SJCRH30 (cell line): Measurements from ENCODE around the gene KCTD19. TPM values are rescaled to one million over a fixed set of nuclear protein-coding genes. Genes with fewer than 3 reads are reported as not detected.

Source experiments
- DNase-seq, 2 experiments: peaks; one replicate each; pipeline ENCODE4 v3.0.0-alpha.2; 2015 to 2020
- H3K27ac ChIP-seq: fragments of 250-450 bp; sonication (Bioruptor Pico); 2 replicates; pipeline ENCODE4 v1.5.1; 2020; ENCODE audit warnings: mild to moderate bottlenecking, moderate library complexity
- H3K27me3 ChIP-seq: fragments of 250-450 bp; sonication (Bioruptor Pico); 2 replicates; pipeline ENCODE4 v1.5.1; 2020; ENCODE audit warnings: mild to moderate bottlenecking, moderate library complexity
- H3K36me3 ChIP-seq: fragments of 250-450 bp; sonication (Bioruptor Pico); 2 replicates; pipeline ENCODE4 v1.5.1; 2020; ENCODE audit warnings: mild to moderate bottlenecking, moderate library complexity
- H3K4me1 ChIP-seq: fragments of 250-450 bp; sonication (Bioruptor Pico); 2 replicates; pipeline ENCODE4 v1.5.1; 2020; ENCODE audit warnings: mild to moderate bottlenecking, moderate library complexity
- H3K4me3 ChIP-seq: fragments of 250-450 bp; sonication (Bioruptor Pico); 2 replicates; pipeline ENCODE4 v1.5.1; 2020; ENCODE audit warnings: mild to moderate bottlenecking, moderate library complexity
- H3K9me3 ChIP-seq: fragments of 250-450 bp; sonication (Bioruptor Pico); replicated peaks from 2 replicates; pipeline ENCODE4 v1.5.1; 2020; ENCODE audit warnings: mild to moderate bottlenecking, moderate library complexity
- total RNA-seq: library from RNA; depleted of rRNA; stranded (reverse); fragments of >200 nt; shearing (Covaris generic); gene quantifications from 2 replicates; pipeline ENCODE4 v1.2.3, GENCODE V29; 2014

Gene KCTD19
- total RNA-seq, 1 experiment from 2014 or later: 0.04 TPM

DNA sequence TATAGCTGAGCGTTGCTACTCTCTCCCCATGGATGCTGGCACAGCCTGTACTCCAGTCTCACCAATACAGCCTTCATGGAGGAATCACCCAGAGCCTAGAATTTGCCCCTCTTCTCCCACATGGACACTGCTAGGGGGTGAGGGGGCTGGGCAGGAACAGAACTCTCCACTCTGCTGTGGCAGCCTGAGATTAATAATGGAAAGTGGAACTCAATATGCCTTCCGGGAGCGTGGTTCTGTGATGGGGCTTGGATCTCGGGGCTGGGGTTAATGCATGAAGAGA is 76.6 kb downstream of the KCTD19 start:
- no peak for DNase-seq
- no peak overlapping the region for H3K4me3 ChIP-seq

DNA sequence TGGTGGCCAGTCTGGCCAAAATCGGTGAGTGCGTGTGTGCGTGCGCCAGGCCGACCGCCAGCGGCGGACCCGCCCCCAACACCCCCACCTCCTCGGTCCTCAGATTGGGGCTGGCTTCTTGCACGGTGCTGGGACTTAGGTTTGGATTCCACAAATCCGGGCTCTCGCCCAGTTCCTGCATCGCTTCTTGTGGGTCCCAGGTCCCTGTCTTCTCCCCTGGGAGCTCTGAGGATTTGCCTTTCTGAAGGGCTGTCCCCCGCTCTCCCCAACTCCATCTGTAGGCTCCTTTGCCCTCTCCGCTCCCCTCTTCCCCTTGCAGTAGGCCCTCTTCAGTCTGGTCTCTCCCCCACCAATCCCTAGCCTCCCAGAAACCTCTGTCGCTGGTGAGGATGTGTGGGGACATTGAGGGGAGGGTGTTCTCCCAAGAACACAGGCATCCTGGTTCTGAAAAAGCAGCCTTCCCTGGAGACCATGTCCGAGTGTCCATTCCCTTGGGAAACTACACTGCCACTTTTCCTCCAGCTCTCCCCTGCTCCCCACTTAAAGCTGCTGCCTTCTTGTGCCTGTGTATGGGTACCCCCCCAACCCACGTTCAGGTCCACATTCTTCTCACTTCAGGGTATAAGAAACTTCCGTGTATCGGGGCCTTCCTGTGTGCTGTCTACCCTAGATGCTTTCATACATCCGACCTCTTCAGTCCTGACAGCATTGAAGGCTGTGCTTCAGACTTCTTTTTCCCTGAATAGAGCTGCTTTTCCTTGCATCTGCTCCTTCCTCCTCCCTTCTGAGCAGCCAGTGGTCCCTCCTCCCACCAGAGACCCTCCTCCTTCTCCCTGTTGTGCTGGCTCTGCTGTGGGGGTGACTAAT is 77.1 kb downstream of the KCTD19 start:
- H3K4me3 ChIP-seq: peak overlapping the region; percentile 72
- H3K27ac ChIP-seq: no peak overlapping the region
- no peaks in the 10 kb centered on the region for H3K27me3 ChIP-seq
- no peaks in the 10 kb centered on the region for H3K36me3 ChIP-seq
- peaks cover 23% of the 10 kb centered on the region for H3K4me1 ChIP-seq
- H3K9me3 ChIP-seq: no peaks in the 10 kb centered on the region
- peak in 1 of 2 experiments; percentile 44 for DNase-seq

More for the DNA sequence above, 76.6 kb downstream of the KCTD19 start:
- Histone ChIP-seq H3K27ac (no peak overlapping the region), H3K27me3 (no peaks in the 10 kb centered on the region), H3K9me3 (no peaks in the 10 kb centered on the region), H3K4me1 (peaks cover 17% of the 10 kb centered on the region), H3K36me3 (no peaks in the 10 kb centered on the region)

DNA sequence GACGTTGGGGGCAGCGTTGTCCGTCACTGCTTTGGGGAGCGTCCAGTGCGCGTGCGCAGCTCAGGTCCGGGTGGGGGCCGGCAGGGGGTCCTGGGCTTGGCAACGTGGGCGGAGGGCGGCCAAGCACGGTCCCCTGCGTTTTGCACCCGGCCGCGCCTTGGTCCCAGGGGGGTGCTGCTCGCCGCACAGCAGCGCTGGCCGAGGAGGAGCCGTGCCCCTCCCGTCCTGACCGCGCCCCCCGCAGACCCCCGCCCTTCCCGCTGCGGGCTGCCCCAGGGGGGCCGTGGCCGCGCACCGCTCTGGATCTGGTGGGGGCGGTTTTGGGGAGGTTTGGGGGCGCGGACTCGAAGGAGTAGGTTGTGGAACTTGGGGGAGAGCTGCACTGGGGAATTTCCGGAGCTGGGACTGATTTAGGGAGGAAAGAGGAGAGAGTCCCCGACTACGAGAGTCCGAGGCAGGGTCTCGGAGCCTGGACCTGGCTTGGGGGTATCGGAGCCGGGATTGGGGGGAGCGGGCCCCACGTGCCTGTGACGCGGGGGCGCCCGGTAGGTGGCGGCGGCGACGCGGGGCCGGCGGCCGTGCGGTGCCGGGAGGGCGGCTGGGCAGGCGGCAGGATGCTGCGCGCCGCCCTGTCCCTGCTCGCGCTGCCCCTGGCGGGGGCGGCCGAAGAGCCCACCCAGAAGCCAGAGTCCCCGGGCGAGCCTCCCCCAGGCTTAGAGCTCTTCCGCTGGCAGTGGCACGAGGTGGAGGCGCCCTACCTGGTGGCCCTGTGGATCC is 78.0 kb downstream of the KCTD19 start, which contains the start of gene SLC9A5:
TSS of gene SLC9A5 (plus strand) at position 579 of the 777 bp plus-strand sequence. CDS start at position 615, 36 bp downstream.
- peak; percentile 51 to 58 for DNase-seq
- Histone ChIP-seq H3K27ac (peak within 1 kb of the TSS; percentile 18; the same call in 1 of the 2 replicates), H3K4me1 (peaks cover 30% of the 10 kb centered on the region), H3K27me3 (no peaks in the 10 kb centered on the region), H3K4me3 (peak within 1 kb of the TSS; percentile 72), H3K36me3 (no peaks in the 10 kb centered on the region), H3K9me3 (no peaks in the 10 kb centered on the region)

DNA sequence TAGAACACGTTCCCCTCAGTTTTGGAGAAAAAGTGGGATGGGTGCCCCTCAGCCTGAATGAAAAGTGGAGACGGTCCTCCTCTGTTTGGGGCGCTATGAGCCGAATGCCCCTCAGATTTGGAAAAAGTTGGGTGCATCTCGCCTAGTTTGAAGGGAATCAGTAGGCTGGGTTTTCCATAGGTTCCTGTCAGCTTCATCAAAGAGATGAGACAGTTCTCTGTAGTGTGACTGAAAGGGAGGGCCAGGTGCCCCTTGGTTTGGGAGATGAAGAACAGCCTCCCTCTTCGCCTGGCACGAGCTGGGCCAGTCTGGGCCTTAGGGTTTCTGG is 78.5 kb downstream of the KCTD19 start:
- Histone ChIP-seq H3K27me3 (no peaks in the 10 kb centered on the region), H3K9me3 (no peaks in the 10 kb centered on the region), H3K4me1 (peaks cover 30% of the 10 kb centered on the region), H3K4me3 (peak overlapping the region; percentile 72), H3K27ac (peak overlapping the region; percentile 18; the same call in 1 of the 2 replicates), H3K36me3 (no peaks in the 10 kb centered on the region)
- DNase-seq: peak in 1 of 2 experiments; percentile 66

DNA sequence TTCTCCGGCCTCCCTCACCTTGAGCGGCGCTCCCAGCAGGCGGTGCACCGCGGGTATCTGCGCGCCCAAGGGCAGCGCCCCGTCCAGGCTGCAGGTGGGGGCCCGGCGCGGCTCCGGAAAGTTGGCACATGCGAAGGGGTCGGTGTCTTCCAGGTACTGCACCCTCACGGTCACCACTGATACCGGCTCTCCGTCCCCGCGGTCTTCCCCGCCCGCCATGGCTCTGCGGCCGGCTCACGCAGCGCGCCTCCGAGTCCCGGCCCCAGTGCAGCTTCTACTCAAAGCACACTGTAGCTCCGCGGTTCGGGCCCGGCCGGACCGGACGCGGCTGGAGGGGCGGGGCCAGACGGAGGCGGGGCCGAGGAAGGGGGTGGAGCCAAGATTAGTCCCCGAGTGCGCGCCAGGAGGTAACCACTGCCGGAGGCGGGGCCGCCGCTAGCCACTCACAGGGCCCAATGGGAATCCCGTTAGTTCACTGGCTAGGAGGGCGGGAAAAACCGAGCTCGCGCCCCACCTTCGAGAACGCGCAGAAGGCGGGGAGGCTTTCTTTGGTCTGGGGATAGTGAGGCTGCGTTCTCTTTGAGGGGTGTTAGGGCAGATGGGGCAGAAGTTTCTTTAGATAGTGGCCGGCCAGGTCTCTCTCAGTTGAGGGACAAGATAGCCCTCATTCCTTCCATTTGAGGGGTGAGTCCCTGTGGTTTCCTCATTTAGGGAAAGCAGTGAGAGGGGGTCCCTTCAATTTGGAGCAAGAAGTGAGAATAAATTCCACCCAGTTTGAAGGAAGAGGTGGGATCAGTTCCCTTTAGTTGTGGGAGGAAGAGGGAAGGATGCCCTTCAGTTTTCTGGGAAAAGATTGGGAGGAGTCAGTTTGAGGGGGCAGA is 79.1 kb downstream of the KCTD19 start, which contains the start of gene FHOD1:
TSS of gene FHOD1 (minus strand) at position 290 of the 881 bp plus-strand sequence. CDS start at position 219, 71 bp downstream.
- Histone ChIP-seq H3K27ac (peak within 1 kb of the TSS; percentile 67; the same call in 1 of the 2 replicates), H3K9me3 (no peaks in the 10 kb centered on the region), H3K4me1 (peaks cover 30% of the 10 kb centered on the region), H3K4me3 (peak within 1 kb of the TSS; percentile 72), H3K36me3 (no peaks in the 10 kb centered on the region), H3K27me3 (no peaks in the 10 kb centered on the region)
- DNase-seq: peak; percentile 98

DNA sequence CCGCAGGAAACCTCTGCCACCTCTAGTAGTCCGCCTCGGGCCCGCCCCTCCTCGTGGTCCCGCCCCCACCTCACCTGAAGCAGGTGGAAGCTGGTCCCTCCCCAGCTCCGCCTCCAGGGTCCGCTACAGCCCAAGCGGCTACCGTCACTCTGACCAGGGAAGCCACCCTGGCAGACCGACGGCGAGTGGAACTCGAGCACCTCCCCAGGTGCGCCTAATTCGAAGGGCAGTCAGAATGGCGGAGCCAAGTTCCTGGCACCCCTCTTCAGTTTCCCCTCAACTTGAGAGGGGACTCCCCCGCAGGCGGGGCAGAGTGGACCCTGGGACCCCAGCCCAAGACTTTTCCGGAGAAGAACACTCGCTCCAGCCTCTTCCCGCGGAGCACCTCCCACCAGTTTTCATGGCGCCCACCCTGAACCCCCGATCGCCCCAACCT is 79.8 kb downstream of the KCTD19 start:
- Histone ChIP-seq H3K4me3 (peak overlapping the region; percentile 72), H3K27ac (no peak overlapping the region; the same call in 1 of the 2 replicates), H3K4me1 (peaks cover 30% of the 10 kb centered on the region), H3K36me3 (no peaks in the 10 kb centered on the region), H3K27me3 (no peaks in the 10 kb centered on the region), H3K9me3 (no peaks in the 10 kb centered on the region)
- DNase-seq: peak; percentile 21 to 45

DNA sequence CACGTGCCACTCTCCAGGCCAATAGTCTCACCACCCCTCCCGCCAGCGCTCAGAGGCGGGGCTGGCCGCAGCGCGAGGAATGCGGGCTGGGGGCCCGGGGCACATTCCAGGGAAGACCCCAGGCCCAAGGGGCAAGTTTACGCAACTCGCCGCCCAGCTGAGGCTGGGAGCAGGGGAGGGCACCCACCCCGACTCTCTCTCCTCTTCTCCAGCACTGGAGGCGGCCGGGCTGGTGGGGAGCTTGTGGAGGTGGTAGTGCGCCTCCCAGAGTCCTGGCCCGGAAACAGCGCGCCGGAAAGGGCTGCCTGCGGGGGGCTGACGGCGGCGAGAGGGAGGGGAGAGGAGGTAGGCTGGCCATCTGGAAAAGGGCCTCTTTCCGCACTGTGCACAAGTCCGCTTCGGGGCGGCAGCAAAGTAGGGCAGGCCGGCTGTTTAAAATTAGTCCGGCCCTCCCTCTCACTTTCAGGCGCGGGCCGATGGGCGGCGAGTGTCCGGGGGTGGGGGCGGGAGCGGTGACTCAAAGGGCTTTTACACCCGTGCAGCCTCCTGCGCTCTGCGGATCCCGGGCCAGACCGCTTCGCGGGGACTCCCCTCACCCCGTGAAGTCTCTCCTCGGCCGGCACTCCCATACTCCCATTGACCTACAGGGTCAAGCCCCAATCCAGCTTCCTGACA is 80.3 kb downstream of the KCTD19 start:
- DNase-seq: peak; percentile 92
- Histone ChIP-seq H3K4me3 (peak overlapping the region; percentile 72), H3K36me3 (no peaks in the 10 kb centered on the region), H3K9me3 (no peaks in the 10 kb centered on the region), H3K27me3 (no peaks in the 10 kb centered on the region), H3K4me1 (peaks cover 34% of the 10 kb centered on the region), H3K27ac (peak overlapping the region; percentile 67)

DNA sequence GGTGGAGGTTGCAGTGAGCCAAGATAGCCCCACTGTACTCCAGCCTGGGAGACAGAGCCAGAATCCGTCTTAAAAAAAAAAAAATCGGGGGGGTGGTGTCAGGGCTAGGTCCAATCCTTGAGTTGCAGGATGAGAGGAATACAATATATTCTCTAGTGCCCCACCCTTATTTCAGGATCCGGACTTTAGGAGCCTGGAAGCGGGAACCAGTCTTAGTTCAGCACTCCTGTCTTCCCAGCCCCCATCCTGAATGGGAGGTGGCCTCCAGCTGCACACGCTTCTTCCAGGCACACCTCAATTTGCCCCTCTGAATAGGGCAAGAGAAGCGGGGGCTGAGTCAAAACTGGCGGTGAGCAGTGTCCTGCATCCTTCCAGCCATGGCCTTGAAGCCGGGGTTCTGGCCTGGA is 80.9 kb downstream of the KCTD19 start:
- Histone ChIP-seq H3K4me1 (peaks cover 38% of the 10 kb centered on the region), H3K27ac (peak overlapping the region; percentile 67), H3K27me3 (no peaks in the 10 kb centered on the region), H3K4me3 (peak overlapping the region; percentile 72), H3K9me3 (no peaks in the 10 kb centered on the region), H3K36me3 (no peaks in the 10 kb centered on the region)
- DNase-seq: no peak

DNA sequence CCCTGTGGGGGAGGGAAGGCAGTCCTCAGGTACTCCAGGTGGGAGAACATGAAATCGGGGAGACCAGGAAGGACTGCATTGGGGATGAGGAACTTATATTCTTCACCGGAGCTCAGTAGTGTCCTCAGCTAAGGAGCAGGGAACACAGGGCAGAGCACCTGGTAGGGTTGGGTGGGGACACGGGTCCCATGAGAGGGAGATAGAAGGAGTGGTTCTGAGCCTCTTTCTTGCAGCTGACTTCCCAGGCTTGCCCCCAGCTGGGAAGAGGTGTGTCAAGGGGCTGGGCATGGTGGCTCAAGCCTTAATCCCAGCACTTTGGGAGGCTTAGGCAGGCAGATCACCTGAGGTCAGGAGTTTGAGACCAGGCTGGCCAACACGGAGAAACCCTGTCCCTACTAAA is 81.4 kb downstream of the KCTD19 start:
- Histone ChIP-seq H3K4me3 (no peak overlapping the region; the same call in 1 of the 2 replicates), H3K9me3 (no peaks in the 10 kb centered on the region), H3K36me3 (no peaks in the 10 kb centered on the region), H3K27ac (peak overlapping the region; percentile 51), H3K4me1 (peaks cover 41% of the 10 kb centered on the region), H3K27me3 (no peaks in the 10 kb centered on the region)
- no peak for DNase-seq

DNA sequence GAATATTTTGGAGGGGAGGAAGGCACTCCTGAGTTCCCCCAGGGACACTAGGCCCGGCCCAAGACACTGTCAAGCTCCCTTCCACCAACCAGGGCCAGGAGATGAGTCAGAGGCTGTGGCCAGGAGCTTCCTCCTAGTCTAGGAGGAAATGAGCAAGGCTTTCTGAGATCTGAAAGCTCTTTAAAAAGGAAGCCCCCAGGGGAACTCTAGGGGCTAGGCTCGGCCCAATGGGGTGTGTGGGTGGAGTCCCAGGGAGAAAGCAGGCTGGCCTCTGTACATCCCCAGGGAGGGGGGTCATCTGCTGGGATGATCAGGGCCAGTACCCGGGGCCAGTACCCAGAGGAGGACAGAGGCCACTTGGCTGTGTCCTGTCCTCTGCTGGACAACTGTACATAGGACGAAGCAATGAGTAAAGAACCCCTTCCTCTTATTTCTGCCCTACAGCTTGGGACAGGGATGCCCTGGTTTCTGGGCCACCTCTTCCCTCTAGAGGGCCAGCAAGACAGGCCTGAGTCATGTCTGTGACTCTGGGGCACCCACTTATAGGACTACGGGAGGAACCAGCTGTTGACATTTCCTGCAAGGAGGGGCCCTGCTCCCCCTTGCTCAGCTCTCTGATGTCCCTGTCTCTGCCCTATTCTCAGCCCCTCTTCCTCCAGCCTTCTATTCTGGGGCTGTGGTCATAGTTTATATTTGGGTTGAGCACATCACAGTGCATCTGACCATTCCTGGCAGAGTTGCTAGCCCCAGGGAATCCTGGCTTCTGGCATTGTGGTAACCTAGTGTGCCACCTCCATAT is 82.0 kb downstream of the KCTD19 start:
- peak overlapping the region; percentile 51 for H3K27ac ChIP-seq
- H3K9me3 ChIP-seq: no peaks in the 10 kb centered on the region
- H3K36me3 ChIP-seq: no peaks in the 10 kb centered on the region
- H3K4me1 ChIP-seq: peaks cover 38% of the 10 kb centered on the region
- H3K27me3 ChIP-seq: no peaks in the 10 kb centered on the region
- H3K4me3 ChIP-seq: no peak overlapping the region
- peak; percentile 75 to 80 for DNase-seq

DNA sequence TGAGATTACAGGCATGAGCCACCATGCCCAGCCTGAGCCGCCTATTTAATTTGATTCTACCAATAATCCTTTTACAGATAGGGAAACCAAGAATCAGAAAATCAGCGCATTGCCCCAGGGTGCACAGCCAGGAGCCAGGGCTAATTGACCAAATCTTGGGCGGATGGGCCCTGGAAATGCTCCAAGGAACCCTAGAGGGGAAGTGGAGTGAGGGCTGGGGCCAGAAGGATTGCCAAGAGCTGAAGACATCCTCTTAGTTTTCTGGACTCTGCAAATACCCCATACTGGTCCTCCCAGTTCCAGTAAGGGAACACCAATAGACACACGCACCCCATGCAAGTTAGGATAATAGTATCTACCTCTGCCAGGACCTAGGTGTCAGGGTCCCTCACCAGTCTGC is 83.1 kb downstream of the KCTD19 start:
- H3K4me3 ChIP-seq: no peak overlapping the region
- no peak overlapping the region for H3K27ac ChIP-seq
- no peaks in the 10 kb centered on the region for H3K27me3 ChIP-seq
- H3K4me1 ChIP-seq: peaks cover 35% of the 10 kb centered on the region
- H3K36me3 ChIP-seq: no peaks in the 10 kb centered on the region
- H3K9me3 ChIP-seq: no peaks in the 10 kb centered on the region
- no peak for DNase-seq

DNA sequence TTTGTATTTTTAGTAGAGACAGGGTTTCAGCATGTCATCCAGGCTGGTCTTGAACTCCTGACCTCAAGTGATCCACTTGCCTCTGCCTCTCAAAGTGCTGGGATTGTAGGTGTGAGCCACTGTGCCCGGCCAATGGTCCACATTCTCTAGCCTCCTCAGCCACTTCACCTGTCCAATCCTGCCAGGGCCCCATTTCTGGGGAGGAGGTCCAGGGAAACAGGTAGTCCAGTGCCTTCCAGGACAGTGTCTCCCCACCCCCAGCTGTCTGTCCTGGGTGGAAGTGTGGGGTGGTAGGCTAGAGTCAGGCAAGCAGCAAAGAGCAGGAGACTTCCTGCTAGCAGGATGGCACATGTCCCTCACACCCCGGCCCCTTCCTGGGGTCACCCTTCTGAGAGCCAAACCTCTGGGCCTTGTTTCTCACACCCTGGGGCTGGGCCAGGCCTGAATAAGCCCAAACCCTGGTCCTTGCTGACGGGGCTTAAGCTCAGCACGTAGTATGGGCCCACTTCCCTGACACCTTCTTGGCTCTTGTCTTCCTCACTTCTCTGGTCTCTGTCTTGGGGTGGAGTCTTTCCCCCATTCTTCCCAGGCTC is 84.3 kb downstream of the KCTD19 start:
- Histone ChIP-seq H3K4me1 (peaks cover 29% of the 10 kb centered on the region), H3K36me3 (peaks cover 4% of the 10 kb centered on the region; the same call in 1 of the 2 replicates), H3K9me3 (no peaks in the 10 kb centered on the region), H3K27ac (no peak overlapping the region), H3K4me3 (no peak overlapping the region), H3K27me3 (no peaks in the 10 kb centered on the region)
- DNase-seq: no peak
